IMR-90 (cell line): ENCODE data around the gene CNDP1. TPM values are rescaled to one million over a fixed set of nuclear protein-coding genes. Genes with fewer than 3 reads are reported as not detected.

Source experiments
- ATAC-seq: fragments of 200-7000 bp; cut with Tn5 transposase; 2 replicates; pipeline ENCODE4 v1.9.1; 2020; ENCODE audit warnings: low read depth, mild to moderate bottlenecking, moderate library complexity
- BruUV-seq: library from RNA; stranded (reverse); fragments of 400-500 nt; replicated peaks from 2 replicates; lab custom pipeline; 2021; lab: Mats Ljungman, UMichigan
- CTCF ChIA-PET: fragments of 300-600 bp; formaldehyde crosslinking; extraction: SDS; loops from one replicate; lab custom pipeline; 2021; ENCODE audit warnings: antibody characterized with exemption; lab: Yijun Ruan, JAX
- POLR2A ChIA-PET: fragments of 300-600 bp; sonication (Branson Sonifier 250); formaldehyde crosslinking; loops from one replicate; lab custom pipeline; 2022; ENCODE audit warnings: antibody characterized with exemption; ENCODE audit not compliant: unreplicated experiment; lab: Charles Lee
- DNase-seq: peaks from one replicate; pipeline ENCODE4 v3.0.0; 2013
- H2AFZ ChIP-seq: replicated peaks from 2 replicates; pipeline ENCODE3; 2013; ENCODE audit warnings: low read length, mild to moderate bottlenecking; ENCODE audit not compliant: poor library complexity
- H2AK5ac ChIP-seq: 2 replicates; pipeline ENCODE4 v1.6.1; 2013; ENCODE audit warnings: low read depth, low read length, inconsistent platforms
- H2AK9ac ChIP-seq: replicated peaks from 2 replicates; pipeline ENCODE3; 2013; ENCODE audit warnings: mild to moderate bottlenecking, low read depth, low read length, moderate library complexity; ENCODE audit not compliant: poor library complexity
- H2BK120ac ChIP-seq: 2 replicates; pipeline ENCODE4 v1.6.1; 2013; ENCODE audit warnings: low read depth, low read length, inconsistent platforms
- H2BK15ac ChIP-seq: 3 replicates; pipeline ENCODE4 v1.6.1; 2013; ENCODE audit warnings: low read depth, low read length, inconsistent platforms
- H2BK20ac ChIP-seq: 2 replicates; pipeline ENCODE4 v1.6.1; 2013; ENCODE audit warnings: low read depth, mild to moderate bottlenecking, inconsistent platforms, low read length, moderate library complexity
- H2BK5ac ChIP-seq: 2 replicates; pipeline ENCODE4 v1.6.1; 2013; ENCODE audit warnings: mild to moderate bottlenecking, low read depth, low read length, inconsistent platforms; ENCODE audit not compliant: poor library complexity, severe bottlenecking
- H3K14ac ChIP-seq: replicated peaks from 2 replicates; pipeline ENCODE4 v1.6.1; 2013; ENCODE audit warnings: low read depth, low read length, inconsistent platforms
- H3K18ac ChIP-seq: 2 replicates; pipeline ENCODE4 v1.6.1; 2013; ENCODE audit warnings: low read depth, low read length, control low read depth
- H3K23ac ChIP-seq: 2 replicates; pipeline ENCODE4 v1.6.1; 2013; ENCODE audit warnings: low read depth, low read length, inconsistent platforms
- H3K27ac ChIP-seq: 2 replicates; pipeline ENCODE4 v1.5.1; 2013; ENCODE audit warnings: mild to moderate bottlenecking, control low read depth, low read length; ENCODE audit not compliant: insufficient read depth
- H3K27me3 ChIP-seq: 2 replicates; pipeline ENCODE4 v1.6.1; 2013; ENCODE audit warnings: low read length; ENCODE audit not compliant: control insufficient read depth, insufficient read depth
- H3K36me3 ChIP-seq: 2 replicates; pipeline ENCODE4 v1.6.1; 2013; ENCODE audit warnings: low read length, mixed read lengths; ENCODE audit not compliant: control insufficient read depth, insufficient read depth
- H3K4ac ChIP-seq: 2 replicates; pipeline ENCODE4 v1.6.1; 2013; ENCODE audit warnings: low read depth, low read length, inconsistent platforms
- H3K4me1 ChIP-seq: 2 replicates; pipeline ENCODE4 v1.6.1; 2013; ENCODE audit warnings: low read length, mixed read lengths; ENCODE audit not compliant: control insufficient read depth, insufficient read depth
- H3K4me2 ChIP-seq: 2 replicates; pipeline ENCODE4 v1.6.1; 2013; ENCODE audit warnings: low read depth, mild to moderate bottlenecking, control low read depth, low read length, moderate library complexity
- H3K4me3 ChIP-seq: 2 replicates; pipeline ENCODE4 v1.5.1; 2013; ENCODE audit warnings: low read depth, mild to moderate bottlenecking, control low read depth, low read length, moderate library complexity; ENCODE audit not compliant: insufficient read depth
- H3K56ac ChIP-seq: 2 replicates; pipeline ENCODE4 v1.6.1; 2013; ENCODE audit warnings: low read length, inconsistent platforms; ENCODE audit not compliant: insufficient read depth; ENCODE audit errors: extremely low read depth
- H3K79me1 ChIP-seq, 2 experiments: 2 replicates each; pipeline ENCODE4 v1.6.1; 2013; ENCODE audit warnings: low read length in 2 of 2, inconsistent platforms in 1 of 2, low read depth in 1 of 2
- H3K9ac ChIP-seq: 2 replicates; pipeline ENCODE4 v1.6.1; 2013; ENCODE audit warnings: low read depth, low read length, control low read depth
- H3K9me1 ChIP-seq: 2 replicates; pipeline ENCODE4 v1.6.1; 2013; ENCODE audit warnings: low read length, inconsistent platforms; ENCODE audit not compliant: insufficient read depth
- H3K9me3 ChIP-seq: 2 replicates; pipeline ENCODE4 v1.6.1; 2013; ENCODE audit warnings: low read length; ENCODE audit not compliant: control insufficient read depth, insufficient read depth
- H4K20me1 ChIP-seq: 2 replicates; pipeline ENCODE4 v1.6.1; 2013; ENCODE audit warnings: low read length, inconsistent platforms; ENCODE audit not compliant: insufficient read depth
- H4K5ac ChIP-seq: 2 replicates; pipeline ENCODE4 v1.6.1; 2013; ENCODE audit warnings: mild to moderate bottlenecking, low read depth, low read length, control low read depth
- H4K8ac ChIP-seq, 2 experiments: 2 replicates each; pipeline ENCODE4 v1.6.1; 2013; ENCODE audit warnings: low read depth in 2 of 2, low read length in 2 of 2, control low read depth in 1 of 2, inconsistent platforms in 1 of 2
- H4K91ac ChIP-seq: 2 replicates; pipeline ENCODE4 v1.6.1; 2013; ENCODE audit warnings: low read depth, low read length, inconsistent platforms; ENCODE audit not compliant: insufficient read depth
- BHLHE40 ChIP-seq: fragments of 150-350 bp; IDR thresholded peaks from 2 replicates; pipeline ENCODE4 v1.6.1; 2016; ENCODE audit warnings: mild to moderate bottlenecking, low read depth, low read length
- CEBPB ChIP-seq: IDR thresholded peaks from 2 replicates; pipeline ENCODE4 v1.6.1; 2012; ENCODE audit warnings: low read depth, low read length, improper control_type of control experiment
- CTCF ChIP-seq: conservative IDR thresholded peaks from 2 replicates; pipeline ENCODE4 v1.5.1; 2012; ENCODE audit warnings: mild to moderate bottlenecking, low read depth, low read length, improper control_type of control experiment
- ELK1 ChIP-seq: fragments of 150-350 bp; IDR thresholded peaks from 2 replicates; pipeline ENCODE4 v1.6.1; 2016; ENCODE audit warnings: low read depth, mild to moderate bottlenecking, low read length, moderate library complexity, borderline replicate concordance
- FOS ChIP-seq: fragments of 150-350 bp; IDR thresholded peaks from 2 replicates; pipeline ENCODE4 v1.6.1; 2016; ENCODE audit warnings: low read depth, low read length
- MAZ ChIP-seq: IDR thresholded peaks from 2 replicates; pipeline ENCODE4 v1.6.1; 2012; ENCODE audit warnings: low read depth, mild to moderate bottlenecking, low read length, improper control_type of control experiment, moderate library complexity, borderline replicate concordance
- POLR2A ChIP-seq: IDR thresholded peaks from 2 replicates; pipeline ENCODE4 v1.6.1; 2012; ENCODE audit warnings: mild to moderate bottlenecking, low read depth, low read length
- RAD21 ChIP-seq: IDR thresholded peaks from 2 replicates; pipeline ENCODE4 v1.6.1; 2012; ENCODE audit warnings: low read length, improper control_type of control experiment
- RCOR1 ChIP-seq: IDR thresholded peaks from 2 replicates; pipeline ENCODE4 v1.6.1; 2012; ENCODE audit warnings: mild to moderate bottlenecking, low read length, improper control_type of control experiment; ENCODE audit not compliant: insufficient replicate concordance
- RFX5 ChIP-seq: IDR thresholded peaks from 2 replicates; pipeline ENCODE4 v1.8.0; 2012; ENCODE audit warnings: low read depth, mild to moderate bottlenecking, low read length, moderate library complexity
- USF2 ChIP-seq: fragments of 150-350 bp; IDR thresholded peaks from 2 replicates; pipeline ENCODE4 v1.6.1; 2017; ENCODE audit warnings: mild to moderate bottlenecking, antibody characterized with exemption, low read length, low read depth
- WGBS, 2 experiments: methylation state at CpG; one replicate each; pipeline versions ENCODE4 v1.1.5 to v1.1.7; 2013; ENCODE audit warnings: missing lambda C conversion rate in 2 of 2; ENCODE audit not compliant: insufficient read length in 1 of 2; ENCODE audit errors: extremely low coverage in 2 of 2; 5-methylcytosine and 5-hydroxymethylcytosine counted together
- dilution Hi-C: fragments of 300-500 bp; cut with HindIII; formaldehyde crosslinking; loops from one replicate; pipeline ENCODE4 v1.14.3; 2018; ENCODE audit warnings: low sequenced_read_pairs; ENCODE audit not compliant: unreplicated experiment
- in situ Hi-C: fragments of 300-500 bp; cut with MboI; formaldehyde crosslinking; loops from 3 replicates; pipeline ENCODE4 v1.14.3; 2019; ENCODE audit warnings: low sequenced_read_pairs, inconsistent platforms, mixed read lengths
- intact Hi-C: fragments of 100-400 bp; cut with micrococcal nuclease; formaldehyde crosslinking; loops from 2 replicates; pipeline ENCODE4 v1.10.0; 2022
- polyA plus RNA-seq, 3 experiments: library from polyadenylated mRNA; depleted of rRNA; stranded (reverse); fragments of >200 nt; gene quantifications; 2 replicates each; pipeline ENCODE4 v1.2.3, GENCODE V29; 2012; ENCODE audit warnings: low replicate concordance in 1 of 3
- total RNA-seq: library from RNA; depleted of rRNA; stranded (reverse); fragments of >200 nt; gene quantifications from 2 replicates; pipeline ENCODE4 v1.2.3, GENCODE V29; 2012

Gene CNDP1
- total and polyA plus RNA-seq, 2 of the 4 experiments (the other 2 are of a cell fraction), result not detected

GRCh38 chr18:74495581-74496507 is 38.5 kb upstream of the CNDP1 start, which contains the start of gene CNDP2:
Gene CNDP2 (plus strand): TSS chr18:74496363. CDS start chr18:74499974, 3,611 bp downstream.
- Histone ChIP-seq H3K4ac (peak within 1 kb of the TSS; percentile 9), H2BK15ac (no peak within 1 kb of the TSS), H3K79me1 (peaks cover 16 to 27% of the 10 kb centered on the region in 2 experiments), H3K4me2 (peak within 1 kb of the TSS; percentile 88), H3K14ac (peak within 1 kb of the TSS; percentile 44; the same call in 1 of the 2 replicates), H4K8ac (peak within 1 kb of the TSS; percentile 55 to 72), H2AFZ (peak within 1 kb of the TSS; percentile 98), H2AK9ac (peak within 1 kb of the TSS; percentile 60), H3K27ac (peak within 1 kb of the TSS; percentile 61), H3K36me3 (0 out of 2 replicates have a peak, but pooled peaks cover 2% of the 10 kb centered on the region), H2AK5ac (0 out of 2 replicates have a peak within 1 kb of the TSS, but pooled peaks have one; percentile 16), H2BK120ac (no peak within 1 kb of the TSS), H4K20me1 (no peaks in the 10 kb centered on the region), H3K23ac (peak within 1 kb of the TSS; percentile 60; the same call in 1 of the 2 replicates), H3K9ac (peak within 1 kb of the TSS; percentile 60), H4K91ac (peak within 1 kb of the TSS; percentile 37; the same call in 1 of the 2 replicates), H2BK20ac (no peak within 1 kb of the TSS), H3K4me1 (peaks cover 5% of the 10 kb centered on the region; the same call in 1 of the 2 replicates), H4K5ac (peak within 1 kb of the TSS; percentile 49; the same call in 1 of the 2 replicates), H3K56ac (peak within 1 kb of the TSS; percentile 26; the same call in 1 of the 2 replicates), H3K9me1 (peaks cover 4% of the 10 kb centered on the region; the same call in 1 of the 2 replicates), H3K27me3 (peaks cover 2% of the 10 kb centered on the region; the same call in 1 of the 2 replicates), H3K18ac (no peak within 1 kb of the TSS; the same call in 1 of the 2 replicates), H3K9me3 (peaks cover 3% of the 10 kb centered on the region; the same call in 1 of the 2 replicates), H3K4me3 (peak within 1 kb of the TSS; percentile 79), H2BK5ac (peak within 1 kb of the TSS; percentile 10)
- intact Hi-C loops, result loop anchor here (1.0 to 5.0 kb wide), 4 partner anchors 56 to 1851 kb away; no protein-coding TSS in a partner anchor
- in situ Hi-C loops, result no loop called here
- dilution Hi-C loops, result no loop called here
- WGBS, 2 experiments, result 0% methylated on average over 10 of the region's 71 CpGs; no CpG with 5 or more reads in 1 of the 2 experiments
- CTCF ChIA-PET, result interaction anchor here (0.9 to 1.5 kb wide), 3 partner anchors 10 to 143 kb away, joined by 3 to 4 read pairs (median 4); no protein-coding TSS in a partner anchor
- ATAC-seq, result peak; percentile 94
- peak; percentile 98 for DNase-seq
- POLR2A ChIA-PET, result interaction anchor here (0.6 kb wide), 2 partner anchors 56 to 647 kb away, joined by 4 to 10 read pairs; no protein-coding TSS in a partner anchor
- no TSS peak for BruUV-seq
- TF ChIP-seq RCOR1, result no peak
- TF ChIP-seq ELK1, result no peak
- TF ChIP-seq CEBPB, result peak; percentile 57
- TF ChIP-seq FOS, result peak; percentile 36; the same call in 1 of the 2 replicates
- no peak for TF ChIP-seq RAD21
- no peak for TF ChIP-seq BHLHE40
- no peak for TF ChIP-seq CTCF
- TF ChIP-seq USF2, result peak; percentile 90
- peak; percentile 64; the same call in 1 of the 2 replicates for TF ChIP-seq POLR2A
- no peak for TF ChIP-seq RFX5
- peak; percentile 89 for TF ChIP-seq MAZ
